ENCODE data around the gene SLC10A3. TPM values are rescaled to one million over a fixed set of nuclear protein-coding genes. Genes with fewer than 3 reads are reported as not detected.

SLC10A3 gene
- total and polyA plus RNA-seq, 2 of the 8 experiments (the other 6 are each of a cell fraction or from before 2014, with no cell fraction given) = 6.8 to 9.5 TPM

GRCh38 chrX:154487518-154488290 lies 2.7 kb downstream of the SLC10A3 start:
- no peaks in the 10 kb centered on the region; a peak in 1 of 7 replicates for H3K27me3 ChIP-seq (replicated peaks in 1 of 4; ENCODE audit: control insufficient read depth in 3 of 4, extremely low read depth in 1 of 4, insufficient read depth in 3 of 4, low read length in 3 of 4)
- H3K27ac ChIP-seq (ENCODE audit: low read depth, low read length) = no peak overlapping the region
- H3K79me1 ChIP-seq (ENCODE audit: low read depth, low read length) = no peaks in the 10 kb centered on the region
- H3K79me2 ChIP-seq (ENCODE audit: control insufficient read depth in 1 of 2, insufficient read depth in 2 of 2, low read length in 2 of 2) = no peaks in the 10 kb centered on the region
- peaks cover 0 to 13% (median 0%) of the 10 kb centered on the region in 4 experiments; a peak in 2 of 8 replicates for H3K36me3 ChIP-seq (ENCODE audit: control insufficient read depth in 2 of 4, insufficient read depth in 4 of 4, low read length in 3 of 4)
- peaks cover 1 to 2% of the 10 kb centered on the region in 2 experiments for H4K20me1 ChIP-seq (replicated peaks in 1 of 2; ENCODE audit: control insufficient read depth in 1 of 2, insufficient read depth in 2 of 2, low read length in 2 of 2)
- no peak for DNase-seq (ENCODE audit: low read depth in 1 of 2, low spot score in 2 of 2)
- no peak overlapping the region for H2AFZ ChIP-seq (ENCODE audit: low read length)
- WGBS, 2 experiments (ENCODE audit: extremely low coverage in 1 of 2, insufficient coverage in 1 of 2, insufficient read length in 1 of 2, insufficient replicate concordance in 2 of 2, low coverage in 1 of 2, low lambda C conversion rate in 2 of 2, missing lambda C conversion rate in 1 of 2) = 90% methylated on average over 21 of the region's 28 CpGs; no CpG with 5 or more reads in 1 of the 2 experiments
- H3K14ac ChIP-seq (ENCODE audit: insufficient read length) = no peak overlapping the region
- H2BK5ac ChIP-seq (ENCODE audit: low read depth, low read length) = no peak overlapping the region
- CTCF ChIA-PET (ENCODE audit: partially characterized antibody) = interaction anchor here (0.9 kb wide), 1 partner anchor 40 kb away, joined by 3 read pairs; no protein-coding TSS in a partner anchor
- no peaks in the 10 kb centered on the region for H3K9me3 ChIP-seq (ENCODE audit: insufficient read depth in 2 of 2, low read depth in 1 of 2, low read length in 1 of 2)
- no peak overlapping the region for H4K91ac ChIP-seq (replicated peaks; ENCODE audit: insufficient read length, low read length)
- FAIRE-seq = no peak
- no peak overlapping the region for H2BK20ac ChIP-seq (ENCODE audit: low read length)
- H2BK120ac ChIP-seq (replicated peaks; ENCODE audit: low read depth, low read length) = no peak overlapping the region
- H3K23ac ChIP-seq (ENCODE audit: insufficient read length) = no peak overlapping the region
- no peak overlapping the region; the same call in 1 of the 2 replicates for H4K8ac ChIP-seq (ENCODE audit: extremely low read depth, insufficient read depth, low read length)
- no peaks in the 10 kb centered on the region; the same call in 1 of the 2 replicates for H3K23me2 ChIP-seq (ENCODE audit: low read depth, low read length)
- H3K4me3 ChIP-seq (ENCODE audit: extremely low read depth in 1 of 4, insufficient read depth in 2 of 4, low read depth in 3 of 4, low read length in 4 of 4) = no peak overlapping the region
- H3K9ac ChIP-seq (replicated peaks in 1 of 4; ENCODE audit: extremely low read depth in 1 of 4, low read depth in 3 of 4, low read length in 3 of 4) = no peak overlapping the region
- no peak overlapping the region for H3K4ac ChIP-seq (replicated peaks; ENCODE audit: insufficient read length, low read depth, low read length)
- no peak overlapping the region for H2BK12ac ChIP-seq (ENCODE audit: low read depth, low read length)
- H2AK5ac ChIP-seq (ENCODE audit: low read depth, low read length) = no peak overlapping the region
- H3K4me2 ChIP-seq (ENCODE audit: insufficient read depth in 1 of 2, low read depth in 2 of 2, low read length in 2 of 2) = peak overlapping the region in 1 of 2 experiments; percentile 68; a peak in 1 of 4 replicates
- no peak overlapping the region for H3K56ac ChIP-seq (replicated peaks; ENCODE audit: insufficient read length, low read depth, low read length)
- H3K18ac ChIP-seq (ENCODE audit: extremely low read depth, low read length) = no peak overlapping the region
- no peak overlapping the region for H2BK15ac ChIP-seq (ENCODE audit: low read length)
- H4K5ac ChIP-seq (ENCODE audit: insufficient read length, low read depth, low read length) = no peak overlapping the region
- POLR2A ChIA-PET (ENCODE audit: partially characterized antibody) = interaction anchor here (1.1 to 2.3 kb wide), 7 partner anchors 11 to 117 kb away, joined by 3 to 8 read pairs (median 5); partner anchors contain the start of genes FAM3A and RPL10
- H3K4me1 ChIP-seq (replicated peaks in 1 of 4; ENCODE audit: control insufficient read depth in 3 of 4, insufficient read depth in 4 of 4, low read length in 3 of 4) = peaks cover 0 to 12% (median 3%) of the 10 kb centered on the region in 4 experiments; a peak in 4 of 7 replicates
- TF ChIP-seq CHD2 (IDR thresholded peaks at IDR 0.05; ENCODE audit: low read length) (no peak), CTCF (IDR thresholded peaks at IDR 0.05; ENCODE audit: control extremely low read depth in 1 of 3, insufficient read depth in 1 of 3, low read depth in 1 of 3, low read length in 3 of 3) (no peak), BCL11A (IDR thresholded peaks at IDR 0.05; ENCODE audit: low read depth in 2 of 2, low read length in 2 of 2) (no peak), E2F6 (IDR thresholded peaks at IDR 0.05) (no peak), CEBPB (IDR thresholded peaks at IDR 0.05; ENCODE audit: low read depth, low read length) (no peak), TCF12 (IDR thresholded peaks at IDR 0.05; ENCODE audit: low read depth, low read length) (no peak), JUN (IDR thresholded peaks at IDR 0.05; ENCODE audit: low read depth, low read length) (no peak), TEAD4 (IDR thresholded peaks at IDR 0.05; ENCODE audit: low read depth, low read length) (no peak), NRF1 (IDR thresholded peaks at IDR 0.05; ENCODE audit: low read depth, low read length) (no peak)

Data from H1 (cell line).